Measurements from ENCODE around the gene MAP3K12.

Gene MAP3K12

DNA sequence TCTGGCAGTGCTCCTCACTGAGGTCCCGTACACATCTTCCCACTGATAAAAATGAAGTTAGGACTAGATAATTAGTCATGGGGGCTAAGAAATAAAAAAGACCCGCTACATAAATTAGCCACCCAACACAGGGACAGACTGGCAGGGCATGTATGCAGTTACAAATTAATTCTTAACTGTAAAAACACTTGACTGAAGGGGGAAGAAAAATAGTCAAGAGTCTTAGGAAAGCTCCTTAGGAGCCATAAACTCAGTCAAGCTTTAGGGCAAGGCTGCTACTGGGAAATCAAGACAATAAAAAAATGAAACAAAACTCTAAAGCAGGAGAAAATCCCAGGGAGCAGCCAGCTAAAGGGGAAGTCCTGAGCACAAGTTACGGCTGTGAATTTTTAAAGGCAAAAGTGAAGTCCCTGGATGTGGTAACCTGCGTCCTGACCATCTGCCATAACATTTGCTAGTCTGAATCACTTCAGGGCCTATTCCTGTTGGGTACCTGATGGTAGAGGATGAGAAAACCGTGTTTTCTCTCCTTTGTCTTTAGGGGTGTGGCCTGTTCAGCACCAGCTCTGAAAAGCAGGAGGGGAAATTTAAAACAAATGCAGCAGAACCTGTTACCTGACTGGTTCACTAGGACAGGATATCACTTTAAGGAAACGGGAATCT is 15.5 kb upstream of the MAP3K12 start:
- TF ChIP-seq, protein P1, sequence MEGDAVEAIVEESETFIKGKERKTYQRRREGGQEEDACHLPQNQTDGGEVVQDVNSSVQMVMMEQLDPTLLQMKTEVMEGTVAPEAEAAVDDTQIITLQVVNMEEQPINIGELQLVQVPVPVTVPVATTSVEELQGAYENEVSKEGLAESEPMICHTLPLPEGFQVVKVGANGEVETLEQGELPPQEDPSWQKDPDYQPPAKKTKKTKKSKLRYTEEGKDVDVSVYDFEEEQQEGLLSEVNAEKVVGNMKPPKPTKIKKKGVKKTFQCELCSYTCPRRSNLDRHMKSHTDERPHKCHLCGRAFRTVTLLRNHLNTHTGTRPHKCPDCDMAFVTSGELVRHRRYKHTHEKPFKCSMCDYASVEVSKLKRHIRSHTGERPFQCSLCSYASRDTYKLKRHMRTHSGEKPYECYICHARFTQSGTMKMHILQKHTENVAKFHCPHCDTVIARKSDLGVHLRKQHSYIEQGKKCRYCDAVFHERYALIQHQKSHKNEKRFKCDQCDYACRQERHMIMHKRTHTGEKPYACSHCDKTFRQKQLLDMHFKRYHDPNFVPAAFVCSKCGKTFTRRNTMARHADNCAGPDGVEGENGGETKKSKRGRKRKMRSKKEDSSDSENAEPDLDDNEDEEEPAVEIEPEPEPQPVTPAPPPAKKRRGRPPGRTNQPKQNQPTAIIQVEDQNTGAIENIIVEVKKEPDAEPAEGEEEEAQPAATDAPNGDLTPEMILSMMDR (IDR thresholded peaks at IDR 0.05; ENCODE audit: insufficient read depth, low read length, poor library complexity, severe bottlenecking) = no peak
- no peak for DNase-seq (ENCODE audit: extremely low read depth, insufficient read length)
- no peak overlapping the region for H3K4me3 ChIP-seq (replicated peaks; ENCODE audit: low read depth, low read length)
- H3K27me3 ChIP-seq (replicated peaks; ENCODE audit: control insufficient read depth, insufficient read depth, low read length) = no peaks in the 10 kb centered on the region
- peaks cover 15% of the 10 kb centered on the region for H3K36me3 ChIP-seq (ENCODE audit: control insufficient read depth, insufficient read depth, low read length)

DNA sequence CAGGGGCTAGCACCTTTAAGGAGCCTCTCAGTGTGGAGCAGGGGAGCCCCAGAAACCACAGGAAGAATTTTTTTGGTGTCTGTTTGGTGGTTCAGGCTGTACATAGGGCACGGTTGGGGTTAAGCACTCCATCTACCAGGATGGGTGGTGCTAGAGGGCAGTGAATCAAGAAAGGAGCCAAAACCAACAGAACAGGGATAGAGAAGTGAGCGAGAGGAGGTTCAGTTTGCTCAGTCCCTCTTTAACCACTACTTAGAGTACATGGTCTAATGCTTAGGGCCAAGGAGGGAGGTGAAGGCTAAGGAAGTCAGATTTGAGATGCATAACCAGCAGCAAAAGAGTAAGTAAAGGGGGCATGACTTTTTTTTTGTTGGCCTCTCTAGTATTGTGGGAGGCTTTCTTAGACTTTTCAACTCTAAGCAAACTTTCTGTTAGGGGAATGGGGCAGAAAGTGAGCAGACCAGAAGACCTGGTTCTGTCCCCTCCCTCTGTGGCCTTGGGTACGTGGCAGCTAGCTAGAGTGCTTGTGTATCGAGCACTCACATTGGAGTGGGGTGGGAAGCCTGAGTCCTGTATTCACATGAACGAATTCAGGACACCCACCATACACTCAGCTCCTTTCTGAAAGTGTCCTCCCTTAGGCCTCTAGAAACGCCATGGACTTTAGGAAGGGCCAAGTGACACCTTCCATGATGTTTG is 14.6 kb upstream of the MAP3K12 start:
- Histone ChIP-seq H3K4me3 (replicated peaks; ENCODE audit: low read depth, low read length) (no peak overlapping the region), H3K27me3 (replicated peaks; ENCODE audit: control insufficient read depth, insufficient read depth, low read length) (no peaks in the 10 kb centered on the region), H3K36me3 (ENCODE audit: control insufficient read depth, insufficient read depth, low read length) (peaks cover 16% of the 10 kb centered on the region)
- DNase-seq (ENCODE audit: extremely low read depth, insufficient read length) = no peak
- TF ChIP-seq, protein P1 (IDR thresholded peaks at IDR 0.05; ENCODE audit: insufficient read depth, low read length, poor library complexity, severe bottlenecking) = no peak

DNA sequence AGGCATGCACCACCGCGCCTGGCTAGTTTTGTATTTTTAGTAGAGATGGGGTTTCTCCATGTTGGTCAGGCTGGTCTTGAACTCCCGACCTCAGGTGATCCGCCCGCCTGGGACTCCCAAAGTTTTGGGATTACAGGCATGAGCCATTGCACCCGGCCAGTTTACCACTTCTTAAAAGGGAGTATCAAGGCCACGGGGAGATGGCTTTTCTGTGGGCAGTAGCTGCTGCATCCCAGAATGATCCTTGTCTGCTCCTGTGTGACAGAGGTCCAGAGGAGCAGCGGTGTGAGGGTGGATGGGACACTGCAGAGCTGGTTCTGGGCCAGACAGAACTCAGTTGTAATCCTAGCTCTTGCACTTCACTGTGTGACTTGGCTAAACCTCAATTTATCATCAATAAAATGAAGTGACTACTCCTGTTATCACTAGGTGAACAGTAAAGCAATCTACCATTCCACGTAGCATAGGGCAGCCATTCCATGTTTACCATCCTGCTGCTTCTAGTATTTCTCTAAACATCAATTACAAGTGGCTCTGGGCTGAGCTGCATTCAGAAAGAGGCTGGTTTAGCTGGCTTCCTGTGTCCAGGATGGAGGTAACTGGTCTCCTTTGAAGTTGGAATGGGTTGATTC is 11.0 kb upstream of the MAP3K12 start:
- H3K4me3 ChIP-seq (replicated peaks; ENCODE audit: low read depth, low read length) = no peak overlapping the region
- H3K27me3 ChIP-seq (replicated peaks; ENCODE audit: control insufficient read depth, insufficient read depth, low read length) = no peaks in the 10 kb centered on the region
- no peak for DNase-seq (ENCODE audit: extremely low read depth, insufficient read length)
- TF ChIP-seq, protein P1 (IDR thresholded peaks at IDR 0.05; ENCODE audit: insufficient read depth, low read length, poor library complexity, severe bottlenecking) = no peak
- H3K36me3 ChIP-seq (ENCODE audit: control insufficient read depth, insufficient read depth, low read length) = peaks cover 25% of the 10 kb centered on the region

DNA sequence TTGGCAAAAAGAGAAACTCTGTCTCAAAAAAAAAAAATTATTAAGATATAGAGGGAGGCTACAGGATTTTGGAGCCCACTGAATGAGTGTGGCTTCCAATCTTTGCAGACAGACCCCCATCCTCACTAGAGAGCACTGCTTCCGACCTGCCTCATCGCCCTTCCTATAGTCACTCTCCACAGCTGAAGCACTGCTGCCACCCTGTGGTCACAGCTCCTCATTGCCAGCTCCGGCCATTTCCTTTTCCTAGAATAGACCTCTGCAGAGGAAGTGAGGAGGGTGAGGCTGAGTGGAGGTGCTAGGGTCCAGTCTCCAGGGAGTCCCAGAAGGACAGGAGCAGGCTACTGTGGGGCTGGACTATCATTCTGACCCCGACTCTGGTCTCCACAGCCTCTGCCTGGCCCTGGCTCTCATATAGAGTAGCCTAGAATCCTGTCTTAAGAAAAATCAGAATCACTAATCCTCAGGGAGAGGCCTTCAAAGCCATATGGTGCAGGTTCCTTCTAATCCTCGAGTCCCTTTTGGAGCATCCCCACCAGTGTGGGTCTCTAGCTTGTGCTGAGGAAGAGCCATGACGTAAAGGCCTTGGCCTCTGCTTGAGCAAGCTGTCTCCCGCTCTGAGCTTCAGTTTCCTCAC is 9.4 kb upstream of the MAP3K12 start:
- TF ChIP-seq, protein P1 (IDR thresholded peaks at IDR 0.05; ENCODE audit: insufficient read depth, low read length, poor library complexity, severe bottlenecking) = peak; percentile 93
- H3K4me3 ChIP-seq (replicated peaks; ENCODE audit: low read depth, low read length) = no peak overlapping the region
- DNase-seq (ENCODE audit: extremely low read depth, insufficient read length) = peak; percentile 62
- peaks cover 27% of the 10 kb centered on the region for H3K36me3 ChIP-seq (ENCODE audit: control insufficient read depth, insufficient read depth, low read length)
- H3K27me3 ChIP-seq (replicated peaks; ENCODE audit: control insufficient read depth, insufficient read depth, low read length) = no peaks in the 10 kb centered on the region

DNA sequence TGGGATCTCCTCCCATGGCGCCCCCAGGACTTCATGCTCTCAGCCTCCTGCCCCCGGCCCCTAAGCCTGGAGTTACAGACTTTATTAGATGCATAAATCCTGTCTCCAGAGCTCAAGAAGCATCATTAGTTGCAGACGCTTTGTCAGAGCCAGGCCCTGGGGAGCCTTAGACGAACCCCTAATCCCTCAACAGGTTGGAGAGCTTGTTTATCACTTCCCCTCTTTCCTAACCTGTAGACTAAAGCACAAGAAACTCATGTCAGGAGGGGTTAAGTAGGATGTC is 8.3 kb upstream of the MAP3K12 start:
- Histone ChIP-seq H3K27me3 (replicated peaks; ENCODE audit: control insufficient read depth, insufficient read depth, low read length) (no peaks in the 10 kb centered on the region), H3K36me3 (ENCODE audit: control insufficient read depth, insufficient read depth, low read length) (peaks cover 29% of the 10 kb centered on the region), H3K4me3 (replicated peaks; ENCODE audit: low read depth, low read length) (no peak overlapping the region)
- TF ChIP-seq, protein P1 (IDR thresholded peaks at IDR 0.05; ENCODE audit: insufficient read depth, low read length, poor library complexity, severe bottlenecking) = no peak
- DNase-seq (ENCODE audit: extremely low read depth, insufficient read length) = no peak

All from GM06990 (cell line).